Stimulated activated CD8-positive, alpha-beta memory T cell treated with anti-CD3 and anti-CD28 coated beads, Interleukin-7, amount 100 ng/mL, for 1 hour (primary cell): ENCODE results near the gene CPTP.

Experiments
- DNase-seq, 2 donors: peaks; one replicate each; pipeline ENCODE4 v3.0.0-alpha.2; 2020; ENCODE audit warnings: low read depth in 2 of 2

Gene CPTP

GRCh38 chr1:1335792-1336248, 11.2 kb downstream of the CPTP start:
- no peak for DNase-seq

- DNase-seq, result no peak
These were observed 11.8 kb downstream of the CPTP start for GRCh38 chr1:1336446-1336845.

- DNase-seq, result no peak
These were observed 12.6 kb downstream of the CPTP start for GRCh38 chr1:1336931-1337792.

GRCh38 chr1:1337793-1338147, 13.2 kb downstream of the CPTP start:
- DNase-seq, result no peak

- no peak for DNase-seq
These were observed 13.7 kb downstream of the CPTP start for GRCh38 chr1:1338278-1338677.

GRCh38 chr1:1340185-1340584, 15.6 kb downstream of the CPTP start:
- no peak for DNase-seq

- DNase-seq, result no peak
These were observed 16.4 kb downstream of the CPTP start for GRCh38 chr1:1340791-1341548.

GRCh38 chr1:1341549-1342021, 17.0 kb downstream of the CPTP start:
- DNase-seq, result no peak

- no peak for DNase-seq
These were observed 17.5 kb downstream of the CPTP start for GRCh38 chr1:1342061-1342562.

- no peak for DNase-seq
These were observed 18.0 kb downstream of the CPTP start for GRCh38 chr1:1342584-1343115.

- no peak for DNase-seq
These were observed 19.3 kb downstream of the CPTP start for GRCh38 chr1:1343811-1344421.

- DNase-seq, result no peak
These were observed 20.2 kb downstream of the CPTP start for GRCh38 chr1:1344655-1345361.

GRCh38 chr1:1345384-1345783, 20.8 kb downstream of the CPTP start:
- no peak for DNase-seq

GRCh38 chr1:1345860-1346500, 21.4 kb downstream of the CPTP start:
- DNase-seq, result no peak

- no peak for DNase-seq
These were observed 21.9 kb downstream of the CPTP start for GRCh38 chr1:1346501-1346890.

- DNase-seq, result no peak
These were observed 22.5 kb downstream of the CPTP start for GRCh38 chr1:1347026-1347595.

- DNase-seq, result no peak
These were observed 23.2 kb downstream of the CPTP start for GRCh38 chr1:1347663-1348419.

- DNase-seq, result no peak
These were observed 24.0 kb downstream of the CPTP start for GRCh38 chr1:1348420-1349255.
